Activated T-helper 2 cell treated with anti-CD3 and anti-CD28 coated beads, Interferon-gamma antibody, Interleukin-2, Interleukin-4, amounts not matched to agents 10 μg/mL and 5 μg/mL and 100 μg/mL, durations not matched to agents 14 hours and 24 hours and 36 hours (primary cell): ENCODE data around the gene ZNF221. TPM values are rescaled to one million over a fixed set of nuclear protein-coding genes. Genes with fewer than 3 reads are reported as not detected.

ENCODE experiments used
- total RNA-seq: library from RNA; stranded (reverse); gene quantifications from 2 replicates; pipeline ENCODE4 v1.2.3, GENCODE V29; 2022

The ZNF221 gene
- total RNA-seq, 1 donor from 2014 or later = 1.4 TPM

Other genes with a start within 250 kb of the ZNF221 start
- not detected in 2 replicates for gene IRGC, start 235.2 kb upstream of the ZNF221 start, total RNA-seq
- gene SMG9, start 196.3 kb upstream of the ZNF221 start, total RNA-seq = 69.1 and 73.1 TPM in 2 replicates
- gene KCNN4, start 170.3 kb upstream of the ZNF221 start, total RNA-seq = 98.0 and 98.7 TPM in 2 replicates
- gene LYPD5, start 148.8 kb upstream of the ZNF221 start, total RNA-seq = 0.14 and 0.41 TPM in 2 replicates
- gene ZNF283, start 123.9 kb upstream of the ZNF221 start, total RNA-seq = 3.6 and 4.6 TPM in 2 replicates
- gene ZNF404, start 67.3 kb upstream of the ZNF221 start, total RNA-seq = 0.53 and 1.7 TPM in 2 replicates
- 11.1 and 12.2 TPM in 2 replicates for gene ZNF45, start 15.9 kb upstream of the ZNF221 start, total RNA-seq
- gene ZNF155, start 33.0 kb downstream of the ZNF221 start, total RNA-seq = 4.7 and 5.5 TPM in 2 replicates
- 3.8 and 4.5 TPM in 2 replicates for gene ZNF230, start 51.7 kb downstream of the ZNF221 start, total RNA-seq
- gene ZNF222, start 74.2 kb downstream of the ZNF221 start, total RNA-seq = 0.99 and 1.8 TPM in 2 replicates
- not detected in 2 replicates for gene ZNF223, start 100.8 kb downstream of the ZNF221 start, total RNA-seq
- gene ZNF284, start 120.9 kb downstream of the ZNF221 start, total RNA-seq = 1.1 and 1.4 TPM in 2 replicates
- gene ZNF224, start 143.1 kb downstream of the ZNF221 start, total RNA-seq = 19.4 and 22.3 TPM in 2 replicates
- 3.5 and 3.6 TPM in 2 replicates for gene ZNF225, start 162.2 kb downstream of the ZNF221 start, total RNA-seq
- 10.3 and 11.6 TPM in 2 replicates for gene ZNF234, start 190.3 kb downstream of the ZNF221 start, total RNA-seq
- 6.6 and 9.8 TPM in 2 replicates for gene ZNF226, start 213.9 kb downstream of the ZNF221 start, total RNA-seq